ENCODE results near the gene ARNT2. TPM values are rescaled to one million over a fixed set of nuclear protein-coding genes. Genes with fewer than 3 reads are reported as not detected.

Gene ARNT2
- total RNA-seq, 1 donor from 2014 or later = 21.6 TPM

GRCh38 chr15:80483725-80484161, 79.6 kb downstream of the ARNT2 start:
- H3K4me3 ChIP-seq (ENCODE audit: low read depth, low read length) = no peak overlapping the region
- no peaks in the 10 kb centered on the region for H3K27me3 ChIP-seq (ENCODE audit: control insufficient read depth, insufficient read depth, low read length)
- no peaks in the 10 kb centered on the region for H3K36me3 ChIP-seq (ENCODE audit: control insufficient read depth, insufficient read depth, low read length)
- TF ChIP-seq CTCF (IDR thresholded peaks at IDR 0.05; ENCODE audit: insufficient read depth, low read length, poor library complexity, severe bottlenecking) = no peak
- no peak for DNase-seq (ENCODE audit: low read depth)

- no peaks in the 10 kb centered on the region for H3K27me3 ChIP-seq (ENCODE audit: control insufficient read depth, insufficient read depth, low read length)
- no peak for TF ChIP-seq CTCF (IDR thresholded peaks at IDR 0.05; ENCODE audit: insufficient read depth, low read length, poor library complexity, severe bottlenecking)
- no peaks in the 10 kb centered on the region for H3K36me3 ChIP-seq (ENCODE audit: control insufficient read depth, insufficient read depth, low read length)
- H3K4me3 ChIP-seq (ENCODE audit: low read depth, low read length) = no peak overlapping the region
- no peak for DNase-seq (ENCODE audit: low read depth)
These were observed 80.2 kb downstream of the ARNT2 start for GRCh38 chr15:80484333-80484864.

DNA sequence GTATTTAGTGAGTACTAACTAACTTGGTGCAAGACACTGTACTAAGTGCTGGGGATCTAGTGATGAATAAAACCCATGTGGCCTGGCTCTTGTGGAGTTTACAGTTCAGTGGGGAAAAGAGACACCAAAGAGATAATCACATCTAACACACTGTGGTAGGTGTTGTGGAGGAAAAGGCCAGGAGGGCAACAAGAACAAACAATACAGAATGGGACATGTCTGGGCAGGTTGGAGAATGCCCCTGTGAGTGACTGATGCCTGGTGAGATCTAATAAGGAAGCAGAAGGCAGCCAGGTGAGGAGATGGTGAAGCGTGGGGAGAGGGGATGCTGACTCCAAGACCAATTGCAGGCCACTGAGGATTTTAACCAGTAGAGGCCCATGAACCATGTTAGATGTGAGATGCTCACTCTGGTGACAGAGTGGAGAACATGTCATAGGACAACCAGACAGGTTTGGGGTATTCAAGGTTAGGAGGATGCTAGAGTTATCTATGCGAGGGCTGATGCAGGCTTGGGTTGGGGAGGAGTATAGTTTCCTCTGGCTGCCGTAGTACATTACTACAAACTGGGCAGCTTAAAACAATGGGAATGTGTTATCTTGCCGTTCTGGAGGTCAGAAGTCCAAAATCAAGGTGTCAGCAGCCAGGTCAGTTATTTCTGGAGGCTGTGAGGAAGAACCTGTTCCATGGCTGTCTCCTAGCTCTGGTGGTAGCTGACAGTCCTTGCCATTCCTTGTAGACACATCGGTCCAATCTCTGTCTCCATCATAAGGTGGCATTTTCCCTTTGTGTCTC, 81.4 kb downstream of the ARNT2 start:
- no peak for DNase-seq (ENCODE audit: low read depth)
- Histone ChIP-seq H3K36me3 (ENCODE audit: control insufficient read depth, insufficient read depth, low read length) (no peaks in the 10 kb centered on the region), H3K4me3 (ENCODE audit: low read depth, low read length) (no peak overlapping the region), H3K27me3 (ENCODE audit: control insufficient read depth, insufficient read depth, low read length) (no peaks in the 10 kb centered on the region)
- TF ChIP-seq CTCF (IDR thresholded peaks at IDR 0.05; ENCODE audit: insufficient read depth, low read length, poor library complexity, severe bottlenecking) = no peak

DNA sequence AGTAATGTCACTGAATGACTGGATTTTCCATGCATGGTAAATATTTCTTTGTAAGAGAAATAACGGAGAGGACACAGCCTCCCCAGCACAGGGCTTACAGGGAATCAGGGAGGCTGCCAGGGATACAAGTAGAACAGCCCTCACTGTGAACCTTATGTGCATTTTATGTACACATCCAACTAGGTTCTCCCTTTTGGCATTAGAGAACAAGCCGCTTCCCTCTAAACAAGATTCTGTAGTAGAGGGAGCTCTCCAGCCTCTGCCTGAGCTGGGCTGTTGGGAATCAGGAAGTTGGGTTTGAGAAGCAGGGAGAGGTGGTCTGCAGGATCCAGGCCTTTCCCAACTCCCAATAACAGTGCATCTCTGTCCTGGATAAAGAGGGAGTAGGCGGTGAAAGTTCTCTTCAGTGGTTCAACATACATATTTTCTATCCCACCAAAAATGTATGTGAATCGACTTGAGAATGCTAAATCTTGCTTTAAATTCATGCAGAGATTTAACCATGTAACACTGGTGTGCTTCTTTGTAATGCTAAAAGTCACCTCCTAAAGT, 83.7 kb downstream of the ARNT2 start:
- DNase-seq (ENCODE audit: low read depth) = no peak
- no peaks in the 10 kb centered on the region for H3K27me3 ChIP-seq (ENCODE audit: control insufficient read depth, insufficient read depth, low read length)
- H3K36me3 ChIP-seq (ENCODE audit: control insufficient read depth, insufficient read depth, low read length) = no peaks in the 10 kb centered on the region
- no peak for TF ChIP-seq CTCF (IDR thresholded peaks at IDR 0.05; ENCODE audit: insufficient read depth, low read length, poor library complexity, severe bottlenecking)
- no peak overlapping the region for H3K4me3 ChIP-seq (ENCODE audit: low read depth, low read length)

DNA sequence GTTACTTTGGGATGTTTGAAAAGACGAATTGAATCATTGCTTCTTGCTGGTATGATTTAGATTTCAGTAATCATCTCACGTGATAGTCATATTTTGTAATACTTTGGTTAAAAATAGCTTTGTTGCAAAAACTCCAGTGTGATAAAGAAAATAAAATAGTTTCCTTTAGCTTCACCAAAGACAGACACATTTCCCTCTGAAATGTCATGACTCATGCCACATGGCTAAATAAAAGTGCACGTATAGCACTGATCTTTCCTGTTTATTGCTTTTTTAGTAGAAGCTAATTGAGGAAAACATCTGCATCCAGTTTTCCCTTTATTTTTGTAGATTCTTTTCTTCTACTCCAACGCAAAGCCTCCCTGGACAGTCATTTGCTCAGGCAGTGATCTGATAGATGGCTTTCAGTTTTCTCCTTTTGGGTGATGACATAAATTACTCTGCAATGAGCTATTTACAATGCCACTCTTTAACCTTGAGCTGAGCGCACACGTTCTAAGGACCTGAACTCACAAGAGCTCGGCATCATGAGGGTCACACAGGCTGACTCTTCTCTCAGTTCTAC, 84.9 kb downstream of the ARNT2 start:
- no peak for TF ChIP-seq CTCF (IDR thresholded peaks at IDR 0.05; ENCODE audit: insufficient read depth, low read length, poor library complexity, severe bottlenecking)
- no peak for DNase-seq (ENCODE audit: low read depth)
- Histone ChIP-seq H3K27me3 (ENCODE audit: control insufficient read depth, insufficient read depth, low read length) (no peaks in the 10 kb centered on the region), H3K4me3 (ENCODE audit: low read depth, low read length) (no peak overlapping the region), H3K36me3 (ENCODE audit: control insufficient read depth, insufficient read depth, low read length) (no peaks in the 10 kb centered on the region)
